Type B pancreatic cell (in vitro differentiated cells): ENCODE data around the gene PRG2. TPM values are rescaled to one million over a fixed set of nuclear protein-coding genes. Genes with fewer than 3 reads are reported as not detected.

ENCODE experiments used
- DNase-seq: peaks from one replicate; pipeline ENCODE4 v3.0.0; 2021; ENCODE audit warnings: mixed read lengths; ENCODE audit not compliant: unreplicated experiment; ENCODE audit errors: extremely low spot score
- H3K27ac Mint-ChIP-seq: 2 replicates; pipeline ENCODE4 v1.8.0; 2021; ENCODE audit warnings: mild to moderate bottlenecking, mixed read lengths
- H3K27me3 Mint-ChIP-seq: 2 replicates; pipeline ENCODE4 v1.8.0; 2021; ENCODE audit warnings: mixed read lengths
- H3K36me3 Mint-ChIP-seq: 2 replicates; pipeline ENCODE4 v1.8.0; 2021; ENCODE audit warnings: mixed read lengths
- H3K4me1 Mint-ChIP-seq: one replicate; pipeline ENCODE4 v1.8.0; 2021; ENCODE audit warnings: mixed read lengths; ENCODE audit not compliant: unreplicated experiment
- H3K4me3 Mint-ChIP-seq: 2 replicates; pipeline ENCODE4 v1.8.0; 2021; ENCODE audit warnings: mild to moderate bottlenecking, mixed read lengths
- H3K9me3 Mint-ChIP-seq: 2 replicates; pipeline ENCODE4 v1.8.0; 2021; ENCODE audit warnings: mixed read lengths
- CTCF ChIP-seq: fragments of 200-600 bp; sonication (generic); conservative IDR thresholded peaks from 2 replicates; pipeline ENCODE4 v1.5.0; 2021; ENCODE audit warnings: antibody characterized with exemption, mild to moderate bottlenecking
- total RNA-seq: library from RNA; stranded (reverse); gene quantifications from 2 replicates; pipeline ENCODE4 v1.2.1, GENCODE V29; 2021; ENCODE audit warnings: low replicate concordance

The PRG2 gene
- total RNA-seq, 1 donor from 2014 or later, result not detected

GRCh38 chr11:57416436-57416835 lies 26.0 kb upstream of the PRG2 start:
- H3K27ac Mint-ChIP-seq, result no peak overlapping the region
- H3K27me3 Mint-ChIP-seq, result no peaks in the 10 kb centered on the region
- H3K36me3 Mint-ChIP-seq, result peaks cover 29% of the 10 kb centered on the region
- no peak for TF ChIP-seq CTCF
- no peak overlapping the region for H3K4me3 Mint-ChIP-seq
- DNase-seq, result no peak
- H3K9me3 Mint-ChIP-seq, result no peaks in the 10 kb centered on the region
- H3K4me1 Mint-ChIP-seq, result no peaks in the 10 kb centered on the region

GRCh38 chr11:57414612-57415212 lies 24.3 kb upstream of the PRG2 start:
- Mint-ChIP-seq H3K27ac (no peak overlapping the region), H3K4me3 (no peak overlapping the region)
- no peak for TF ChIP-seq CTCF

GRCh38 chr11:57413681-57414080 lies 23.2 kb upstream of the PRG2 start:
- TF ChIP-seq CTCF, result no peak
- Mint-ChIP-seq H3K27me3 (no peaks in the 10 kb centered on the region), H3K4me3 (no peak overlapping the region), H3K36me3 (peaks cover 38% of the 10 kb centered on the region), H3K27ac (no peak overlapping the region), H3K4me1 (no peaks in the 10 kb centered on the region), H3K9me3 (no peaks in the 10 kb centered on the region)
- DNase-seq, result no peak

More at GRCh38 chr11:57414612-57415212, 24.3 kb upstream of the PRG2 start:
- Mint-ChIP-seq H3K9me3 (no peaks in the 10 kb centered on the region), H3K36me3 (peaks cover 38% of the 10 kb centered on the region), H3K27me3 (no peaks in the 10 kb centered on the region), H3K4me1 (no peaks in the 10 kb centered on the region)
- no peak for DNase-seq

GRCh38 chr11:57410287-57410686 lies 19.8 kb upstream of the PRG2 start:
- no peak for TF ChIP-seq CTCF
- H3K9me3 Mint-ChIP-seq, result no peaks in the 10 kb centered on the region
- H3K36me3 Mint-ChIP-seq, result peaks cover 26% of the 10 kb centered on the region
- no peak overlapping the region for H3K4me3 Mint-ChIP-seq
- H3K27ac Mint-ChIP-seq, result no peak overlapping the region
- no peaks in the 10 kb centered on the region for H3K4me1 Mint-ChIP-seq
- H3K27me3 Mint-ChIP-seq, result no peaks in the 10 kb centered on the region
- DNase-seq, result no peak

GRCh38 chr11:57409321-57410100 lies 19.1 kb upstream of the PRG2 start:
- Mint-ChIP-seq H3K27ac (no peak overlapping the region), H3K4me3 (no peak overlapping the region), H3K27me3 (no peaks in the 10 kb centered on the region), H3K4me1 (no peaks in the 10 kb centered on the region), H3K36me3 (peaks cover 18% of the 10 kb centered on the region), H3K9me3 (no peaks in the 10 kb centered on the region)
- no peak for TF ChIP-seq CTCF
- DNase-seq, result no peak
